ENCODE data around the gene CAPN12.

The CAPN12 gene

DNA sequence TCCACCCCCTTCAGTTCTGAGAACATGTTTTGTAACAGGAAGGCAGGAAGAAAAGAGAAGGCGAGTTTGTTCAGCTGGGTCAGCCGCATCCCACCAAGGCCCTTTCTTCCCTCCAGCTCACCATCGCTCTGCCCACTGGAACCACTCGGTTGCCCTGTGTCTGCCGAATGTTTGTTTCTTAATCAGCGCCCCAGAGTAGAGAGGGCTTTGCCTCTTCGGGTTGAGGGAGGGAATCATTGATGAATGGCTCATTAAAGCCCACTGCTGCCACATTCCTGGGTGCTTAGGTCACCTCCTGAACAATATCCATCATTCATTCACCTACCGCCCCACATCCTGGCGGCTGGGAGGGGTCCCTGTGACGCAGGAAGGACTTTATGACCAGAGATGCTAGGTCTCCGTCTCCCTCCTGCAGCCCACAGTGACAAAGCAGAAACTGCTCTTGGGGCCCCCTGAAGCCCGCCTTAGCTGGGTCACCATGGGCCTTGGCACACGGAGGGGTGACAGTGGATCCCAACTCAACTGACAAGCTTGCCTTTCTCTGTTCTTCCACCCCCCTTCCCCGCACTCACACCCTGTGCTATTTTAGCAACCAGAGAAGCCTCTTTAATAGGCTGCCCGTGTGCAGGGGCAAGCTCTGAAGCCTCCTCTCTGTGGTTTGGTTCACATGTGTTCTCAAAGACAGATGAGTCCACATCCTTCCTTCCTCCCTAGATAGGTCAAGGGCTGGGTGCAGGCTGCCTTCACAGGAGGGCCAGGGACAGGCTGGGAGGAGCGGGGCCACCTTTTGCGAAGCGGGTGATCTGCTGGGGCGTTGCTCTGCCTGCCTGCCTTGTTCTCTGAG is 50.7 kb downstream of the CAPN12 start:
- no peak for FAIRE-seq

GRCh38 chr19:38692458-38693379 is 51.6 kb downstream of the CAPN12 start:
- no peak for FAIRE-seq

DNA sequence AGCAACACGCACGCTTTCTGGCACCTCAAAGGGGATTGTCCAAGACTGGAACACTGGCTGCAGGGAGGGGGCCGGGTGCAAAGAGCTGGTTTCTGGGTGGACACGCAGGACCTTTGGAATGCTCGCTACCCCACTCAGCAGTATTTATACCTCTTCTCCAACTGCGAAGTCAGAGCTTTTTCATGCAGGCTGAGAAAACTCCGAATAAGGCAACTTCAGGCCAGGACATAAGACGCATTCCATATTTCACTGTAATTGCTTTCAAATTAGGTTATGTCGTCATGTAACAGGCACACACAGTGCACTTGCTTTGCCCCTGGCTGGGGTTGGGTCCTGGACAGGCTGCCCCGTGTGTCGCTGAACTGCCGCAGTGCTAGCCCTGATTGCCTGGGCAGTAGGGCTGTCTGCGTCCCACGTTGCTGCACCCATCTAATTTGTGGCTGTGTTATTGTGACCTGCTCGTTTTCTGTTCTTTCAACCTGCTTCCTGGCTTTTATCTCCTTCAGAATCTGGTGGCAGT is 52.3 kb downstream of the CAPN12 start:
- FAIRE-seq, result no peak

- no peak for FAIRE-seq
These were observed 53.4 kb downstream of the CAPN12 start for GRCh38 chr19:38690832-38691231.

DNA sequence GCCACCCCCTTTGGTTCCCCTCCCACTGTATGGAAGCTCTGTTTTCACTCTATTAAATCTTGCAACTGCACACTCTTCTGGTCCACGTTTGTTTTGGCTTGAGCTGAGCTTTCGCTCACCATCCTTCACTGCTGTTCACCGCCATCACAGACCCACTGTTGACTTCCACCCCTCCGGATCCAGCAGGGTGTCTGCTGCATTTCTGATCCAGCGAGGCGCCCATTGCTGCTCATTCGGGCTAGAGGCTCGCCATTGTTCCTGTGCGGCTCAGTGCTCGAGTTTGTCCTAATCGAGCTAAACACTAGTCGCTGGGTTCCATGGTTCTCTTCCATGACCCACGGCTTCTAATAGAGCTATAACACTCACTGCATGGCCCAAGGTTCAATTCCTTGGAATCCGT is 54.1 kb downstream of the CAPN12 start:
- no peak for FAIRE-seq

GRCh38 chr19:38687837-38688378 is 56.4 kb downstream of the CAPN12 start:
- no peak for FAIRE-seq

GRCh38 chr19:38686530-38686888 is 57.8 kb downstream of the CAPN12 start:
- no peak for FAIRE-seq

DNA sequence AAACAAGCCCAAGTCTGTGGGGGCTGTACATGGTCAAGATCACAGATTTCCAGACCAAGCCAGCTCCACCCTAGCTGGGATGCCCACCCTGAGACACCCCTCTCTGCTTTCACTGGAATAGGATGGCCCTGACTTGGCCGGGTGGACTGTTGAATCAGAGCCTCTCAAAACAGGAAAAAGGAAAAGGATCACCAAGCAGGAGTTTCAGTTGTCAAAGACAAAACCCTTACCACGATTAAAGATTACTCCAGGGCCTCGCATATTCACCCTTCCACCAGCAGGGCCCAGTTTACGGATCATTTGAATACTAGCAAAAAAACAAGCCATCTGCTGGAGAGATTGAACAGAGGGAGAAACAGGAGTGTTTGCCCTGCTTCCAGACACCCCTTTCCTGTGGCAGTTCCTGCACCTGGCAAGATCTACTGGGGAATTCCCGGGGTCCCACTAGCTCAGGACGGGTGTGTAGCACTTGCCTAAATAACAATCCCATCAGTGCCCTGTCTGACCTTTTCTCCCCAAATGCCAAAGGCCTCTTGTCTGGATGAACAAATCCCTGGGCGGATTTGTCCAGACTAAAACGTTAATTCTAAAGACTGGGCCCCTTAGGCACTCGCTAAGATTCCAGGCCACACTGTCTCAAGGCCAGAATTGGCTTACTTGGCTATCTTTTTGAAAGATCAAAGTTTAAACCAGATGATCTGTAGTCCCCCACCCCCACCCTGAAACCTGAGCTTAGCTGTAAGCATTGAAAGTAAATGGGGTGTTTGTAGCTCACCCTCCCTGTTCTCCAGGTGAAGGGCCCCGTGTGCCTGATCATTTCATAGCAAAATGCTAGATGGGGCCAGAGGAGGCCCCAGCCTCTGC is 58.4 kb downstream of the CAPN12 start:
- FAIRE-seq, result no peak

GRCh38 chr19:38684862-38685665 is 59.2 kb downstream of the CAPN12 start:
- no peak for FAIRE-seq

GRCh38 chr19:38684078-38684861 is 60.0 kb downstream of the CAPN12 start:
- no peak for FAIRE-seq

GRCh38 chr19:38683393-38684077 is 60.7 kb downstream of the CAPN12 start:
- FAIRE-seq, result peak; percentile 88

DNA sequence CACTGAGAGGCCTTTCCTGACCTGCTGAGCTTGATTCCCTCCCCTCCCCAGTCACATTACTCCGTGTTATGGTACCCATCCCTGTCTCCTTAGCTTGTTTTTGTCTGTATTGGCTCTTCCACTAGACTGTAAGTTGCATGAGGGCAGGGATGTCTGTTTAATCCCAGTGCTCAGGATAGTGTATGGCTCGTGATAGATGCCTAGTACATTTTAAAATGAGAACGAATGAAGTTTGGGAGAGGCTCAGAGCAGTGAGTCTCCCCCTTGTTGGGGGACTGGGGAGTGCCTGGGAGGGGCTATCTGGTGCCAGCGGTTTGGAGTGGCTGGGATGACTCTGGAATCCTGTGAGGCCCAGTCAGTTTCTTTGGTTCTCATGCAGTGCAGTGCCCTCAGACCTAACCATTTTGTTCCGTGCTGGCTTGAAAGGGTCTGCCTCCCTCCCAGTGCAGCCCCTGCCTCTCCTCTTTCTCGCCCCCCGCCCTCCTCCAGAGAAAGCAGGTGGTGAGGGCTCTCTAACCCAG is 61.3 kb downstream of the CAPN12 start:
- no peak for FAIRE-seq

- no peak for FAIRE-seq
These were observed 61.9 kb downstream of the CAPN12 start for GRCh38 chr19:38682195-38682867.

Data from islet of Langerhans (tissue), 1 donor.